ENCODE results near the gene SCIN. TPM values are rescaled to one million over a fixed set of nuclear protein-coding genes. Genes with fewer than 3 reads are reported as not detected.

SCIN gene
- polyA plus RNA-seq, 1 of the 3 experiments (the other 2 are of a cell fraction), result 0.02 TPM

- H3K36me3 ChIP-seq (replicated peaks in 1 of 2; ENCODE audit: control insufficient read depth in 1 of 2, insufficient read depth in 2 of 2, low read length in 1 of 2), result no peaks in the 10 kb centered on the region
- 45% methylated on average over 6 of the region's 6 CpGs for WGBS (ENCODE audit: low lambda C conversion rate)
- H3K9me3 ChIP-seq, result no peaks in the 10 kb centered on the region
- H3K4me3 ChIP-seq (ENCODE audit: low read depth in 2 of 2, low read length in 1 of 2), result no peak overlapping the region
- H2AFZ ChIP-seq (ENCODE audit: low read depth), result no peak overlapping the region
- H3K4me2 ChIP-seq, result no peak overlapping the region
- H3K27me3 ChIP-seq (ENCODE audit: insufficient read depth), result no peaks in the 10 kb centered on the region
- ChIA-PET CTCF (interaction anchor here (1.2 to 1.7 kb wide), 4 partner anchors 9 to 126 kb away, joined by 3 to 8 read pairs (median 4); no protein-coding TSS in a partner anchor), POLR2A (no interaction called here)
- no peaks in the 10 kb centered on the region for H4K20me1 ChIP-seq (ENCODE audit: insufficient read depth)
- peaks cover 3% of the 10 kb centered on the region in 2 experiments for H3K4me1 ChIP-seq (ENCODE audit: control insufficient read depth in 1 of 2, insufficient read depth in 2 of 2, low read depth in 1 of 2, low read length in 1 of 2)
- H3K9ac ChIP-seq, result no peak overlapping the region
- no peak for DNase-seq
- peak overlapping the region in 1 of 2 experiments; percentile 8; a peak in 2 of 4 replicates for H3K27ac ChIP-seq (ENCODE audit: low read depth in 2 of 2, low read length in 1 of 2)
- TF ChIP-seq RXRA (IDR thresholded peaks at IDR 0.05; ENCODE audit: borderline replicate concordance, low read depth), result peak; percentile 43; the same call in 1 of the 2 replicates
- peak; percentile 60 for TF ChIP-seq USF1 (IDR thresholded peaks at IDR 0.05; ENCODE audit: borderline replicate concordance, low read depth)
- peak; percentile 70 for TF ChIP-seq PBX3 (IDR thresholded peaks at IDR 0.05)
- TF ChIP-seq EP300 (IDR thresholded peaks at IDR 0.05; ENCODE audit: borderline replicate concordance in 1 of 2, low read depth in 1 of 2, low read length in 1 of 2), result peak in 1 of 2 experiments; percentile 76; a peak in 1 of 4 replicates
- TF ChIP-seq ELF1 (IDR thresholded peaks at IDR 0.05), result no peak
- no peak for TF ChIP-seq CTCF (IDR thresholded peaks at IDR 0.05)
- no peak for TF ChIP-seq FOXJ3 (CRISPR knock-in tag; IDR thresholded peaks at IDR 0.05)
- peak; percentile 86 for TF ChIP-seq TCF12 (IDR thresholded peaks at IDR 0.05)
- no peak for TF ChIP-seq GABPA (IDR thresholded peaks at IDR 0.05; ENCODE audit: low read depth)
- peak; percentile 86 for TF ChIP-seq FOSL2 (IDR thresholded peaks at IDR 0.05; ENCODE audit: borderline replicate concordance, low read depth)
- TF ChIP-seq YY1 (IDR thresholded peaks at IDR 0.05; ENCODE audit: low read depth), result peak; percentile 17; the same call in 1 of the 2 replicates
- TF ChIP-seq EZH2phosphoT487 (IDR thresholded peaks at IDR 0.05; ENCODE audit: borderline replicate concordance, low read depth), result no peak
- no peak for TF ChIP-seq MXI1 (IDR thresholded peaks at IDR 0.05; ENCODE audit: low read depth, low read length)
- no peak for TF ChIP-seq SIN3A (IDR thresholded peaks at IDR 0.05; ENCODE audit: borderline replicate concordance, low read depth, low read length)
- TF ChIP-seq USF2 (IDR thresholded peaks at IDR 0.05; ENCODE audit: borderline replicate concordance, low read depth, low read length), result no peak
- TF ChIP-seq JUND (IDR thresholded peaks at IDR 0.05), result peak; percentile 83
- TF ChIP-seq RFX5 (IDR thresholded peaks at IDR 0.05; ENCODE audit: low read length), result no peak
- TF ChIP-seq TEAD4 (IDR thresholded peaks at IDR 0.05; ENCODE audit: borderline replicate concordance, insufficient read depth), result 0 out of 2 replicates have a peak, but pooled peaks have one; percentile 64
- TF ChIP-seq TAF1 (IDR thresholded peaks at IDR 0.05; ENCODE audit: borderline replicate concordance, low read depth, low read length), result no peak
- peak; percentile 66 for TF ChIP-seq MAX (IDR thresholded peaks at IDR 0.05; ENCODE audit: low read depth)
- TF ChIP-seq SMC3 (IDR thresholded peaks at IDR 0.05; ENCODE audit: low read depth, low read length), result no peak
- peak; percentile 53 for TF ChIP-seq NFIC (IDR thresholded peaks at IDR 0.05; ENCODE audit: borderline replicate concordance)
- no peak for TF ChIP-seq CHD2 (IDR thresholded peaks at IDR 0.05; ENCODE audit: low read length, partially characterized antibody)
- no peak for TF ChIP-seq IRF3 (IDR thresholded peaks at IDR 0.05; ENCODE audit: low read depth, low read length)
- no peak for TF ChIP-seq POLR2AphosphoS5 (IDR thresholded peaks at IDR 0.05; ENCODE audit: low read depth, low read length)
- TF ChIP-seq FOXM1 (IDR thresholded peaks at IDR 0.05; ENCODE audit: low read depth), result 0 out of 2 replicates have a peak, but pooled peaks have one; percentile 17
- H3F3A ChIP-seq (replicated peaks; ENCODE audit: insufficient read depth), result peaks cover 36% of the 10 kb centered on the region
- no peaks in the 10 kb centered on the region for H3K9me2 ChIP-seq
- no peaks in the 10 kb centered on the region for H3K79me2 ChIP-seq (ENCODE audit: insufficient read depth)
These were observed 77.1 kb downstream of the SCIN start for GRCh38 chr7:12647364-12648219.

Data from SK-N-SH (cell line).